A673 (cell line): ENCODE results near the gene TMTC3. TPM values are rescaled to one million over a fixed set of nuclear protein-coding genes. Genes with fewer than 3 reads are reported as not detected.

Source experiments
- BruUV-seq: library from RNA; stranded (reverse); fragments of 400-500 nt; replicated peaks from 2 replicates; lab custom pipeline; 2021; lab: Mats Ljungman, UMichigan
- CTCF ChIA-PET: fragments of 300-600 bp; sonication (Branson Sonifier 250); formaldehyde crosslinking; loops from one replicate; lab custom pipeline; 2022; ENCODE audit warnings: antibody characterized with exemption; lab: Charles Lee
- POLR2A ChIA-PET: fragments of 300-600 bp; sonication (Branson Sonifier 250); formaldehyde crosslinking; loops from one replicate; lab custom pipeline; 2022; ENCODE audit warnings: antibody characterized with exemption; ENCODE audit not compliant: low non-redundant PET; lab: Charles Lee
- DNase-seq: peaks from one replicate; pipeline ENCODE4 v3.0.0-alpha.2; 2015; ENCODE audit warnings: low spot score
- H3K27ac ChIP-seq: fragments of 200-600 bp; sonication (generic); 2 replicates; pipeline ENCODE4 v1.5.1; 2016; ENCODE audit warnings: mixed run types, low read depth, mild to moderate bottlenecking, mixed read lengths, antibody characterized with exemption, low read length; ENCODE audit not compliant: poor library complexity, severe bottlenecking
- H3K27me3 ChIP-seq: fragments of 200-600 bp; sonication (generic); replicated peaks from 2 replicates; pipeline ENCODE4 v1.6.1; 2017; ENCODE audit warnings: mixed run types, low read depth, mild to moderate bottlenecking, mixed read lengths, antibody characterized with exemption, low read length; ENCODE audit not compliant: insufficient read depth, poor library complexity
- H3K36me3 ChIP-seq: fragments of 200-600 bp; sonication (generic); 2 replicates; pipeline ENCODE4 v1.6.1; 2016; ENCODE audit warnings: mixed run types, mild to moderate bottlenecking, mixed read lengths, antibody characterized with exemption, low read length; ENCODE audit not compliant: insufficient read depth, poor library complexity, severe bottlenecking
- H3K4me1 ChIP-seq: fragments of 200-600 bp; sonication (generic); 2 replicates; pipeline ENCODE4 v1.6.1; 2017; ENCODE audit warnings: mixed run types, mild to moderate bottlenecking, mixed read lengths, antibody characterized with exemption, low read length; ENCODE audit not compliant: insufficient read depth, poor library complexity, severe bottlenecking
- H3K4me3 ChIP-seq: fragments of 200-600 bp; sonication (generic); 2 replicates; pipeline ENCODE4 v1.5.1; 2016; ENCODE audit warnings: low read depth, mixed run types, mild to moderate bottlenecking, mixed read lengths, low read length; ENCODE audit not compliant: poor library complexity, severe bottlenecking
- H3K9me3 ChIP-seq: fragments of 200-600 bp; sonication (generic); 2 replicates; pipeline ENCODE4 v1.6.1; 2016; ENCODE audit warnings: mixed run types, low read depth, mild to moderate bottlenecking, mixed read lengths, antibody characterized with exemption, low read length; ENCODE audit not compliant: poor library complexity, severe bottlenecking
- EZH2 ChIP-seq: fragments of 200-600 bp; sonication (generic); IDR thresholded peaks from 2 replicates; pipeline ENCODE4 v1.6.1; 2017; ENCODE audit warnings: borderline replicate concordance, low read depth, mild to moderate bottlenecking, mixed read lengths, antibody characterized with exemption, low read length; ENCODE audit not compliant: poor library complexity, severe bottlenecking
- intact Hi-C: fragments of 100-400 bp; cut with micrococcal nuclease; formaldehyde crosslinking; loops from one replicate; pipeline ENCODE4 v1.10.0; 2022; ENCODE audit not compliant: unreplicated experiment
- total RNA-seq: library from RNA; stranded (reverse); gene quantifications from 2 replicates; pipeline ENCODE4 v1.2.3, GENCODE V29; 2021
- TF ChIP-seq, protein P1 (sequence below): fragments of 300-800, 200-600 bp; sonication (generic); conservative IDR thresholded peaks from 2 replicates; pipeline ENCODE4 v1.5.1; 2017; ENCODE audit warnings: low read depth, mild to moderate bottlenecking, antibody characterized with exemption, low read length, moderate library complexity, mixed read lengths

Gene TMTC3
- total RNA-seq, 1 experiment from 2014 or later = 31.6 TPM

DNA sequence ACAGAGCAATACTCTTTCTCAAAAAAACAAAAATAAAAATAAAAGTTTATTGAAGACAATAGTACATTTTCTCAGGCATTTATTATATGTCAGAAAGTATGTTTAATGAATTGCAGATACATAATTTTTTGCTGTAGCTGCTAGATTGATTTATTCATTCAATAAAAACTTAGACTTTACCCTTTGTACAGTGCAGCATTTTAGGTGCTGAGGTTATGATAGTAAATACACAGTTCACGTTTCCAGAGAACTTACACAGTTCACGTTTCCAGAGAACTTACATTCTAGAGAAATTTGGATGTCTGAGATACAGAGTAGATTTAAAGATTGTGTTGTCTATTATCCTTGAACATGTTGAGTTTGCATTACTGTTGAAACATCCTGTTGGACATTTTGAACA, 25.3 kb downstream of the TMTC3 start:
- TF ChIP-seq EZH2 = no peak
- TF ChIP-seq, protein P1, sequence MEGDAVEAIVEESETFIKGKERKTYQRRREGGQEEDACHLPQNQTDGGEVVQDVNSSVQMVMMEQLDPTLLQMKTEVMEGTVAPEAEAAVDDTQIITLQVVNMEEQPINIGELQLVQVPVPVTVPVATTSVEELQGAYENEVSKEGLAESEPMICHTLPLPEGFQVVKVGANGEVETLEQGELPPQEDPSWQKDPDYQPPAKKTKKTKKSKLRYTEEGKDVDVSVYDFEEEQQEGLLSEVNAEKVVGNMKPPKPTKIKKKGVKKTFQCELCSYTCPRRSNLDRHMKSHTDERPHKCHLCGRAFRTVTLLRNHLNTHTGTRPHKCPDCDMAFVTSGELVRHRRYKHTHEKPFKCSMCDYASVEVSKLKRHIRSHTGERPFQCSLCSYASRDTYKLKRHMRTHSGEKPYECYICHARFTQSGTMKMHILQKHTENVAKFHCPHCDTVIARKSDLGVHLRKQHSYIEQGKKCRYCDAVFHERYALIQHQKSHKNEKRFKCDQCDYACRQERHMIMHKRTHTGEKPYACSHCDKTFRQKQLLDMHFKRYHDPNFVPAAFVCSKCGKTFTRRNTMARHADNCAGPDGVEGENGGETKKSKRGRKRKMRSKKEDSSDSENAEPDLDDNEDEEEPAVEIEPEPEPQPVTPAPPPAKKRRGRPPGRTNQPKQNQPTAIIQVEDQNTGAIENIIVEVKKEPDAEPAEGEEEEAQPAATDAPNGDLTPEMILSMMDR = no peak
- BruUV-seq = no TSS peak
- H3K36me3 ChIP-seq = peaks cover 17% of the 10 kb centered on the region
- ChIA-PET CTCF (no interaction called here), POLR2A (no interaction called here)
- intact Hi-C loops = no loop called here
- H3K9me3 ChIP-seq = no peaks in the 10 kb centered on the region
- H3K4me3 ChIP-seq = no peak overlapping the region
- no peaks in the 10 kb centered on the region for H3K4me1 ChIP-seq
- H3K27ac ChIP-seq = no peak overlapping the region
- DNase-seq = no peak
- no peaks in the 10 kb centered on the region for H3K27me3 ChIP-seq

DNA sequence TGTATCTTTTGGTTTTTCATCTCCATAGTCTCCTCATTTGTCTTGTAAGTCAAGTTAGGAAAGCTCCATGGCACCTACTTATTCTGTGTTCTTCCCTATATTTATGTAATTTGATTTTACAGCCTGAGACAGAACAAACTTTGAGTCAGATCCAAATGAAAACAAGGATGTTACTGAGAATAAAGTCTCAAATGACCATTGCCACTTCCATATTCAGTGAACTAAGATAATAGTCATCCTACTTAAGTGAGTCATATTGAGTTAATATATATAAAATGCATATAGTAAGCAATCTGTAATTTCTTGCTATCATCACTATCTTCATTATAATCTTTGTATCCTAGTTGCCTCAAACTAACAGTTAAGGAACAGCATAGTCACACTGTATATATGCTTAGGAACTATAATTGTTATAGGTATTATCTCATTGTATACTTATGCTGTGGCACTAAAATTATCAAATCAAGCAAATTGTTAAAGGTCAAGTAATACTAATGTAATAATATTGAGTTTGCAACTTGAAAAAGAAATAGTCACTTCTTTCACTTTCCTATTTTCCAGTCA, 30.8 kb downstream of the TMTC3 start:
- CTCF ChIA-PET = no interaction called here
- intact Hi-C loops = no loop called here

DNA sequence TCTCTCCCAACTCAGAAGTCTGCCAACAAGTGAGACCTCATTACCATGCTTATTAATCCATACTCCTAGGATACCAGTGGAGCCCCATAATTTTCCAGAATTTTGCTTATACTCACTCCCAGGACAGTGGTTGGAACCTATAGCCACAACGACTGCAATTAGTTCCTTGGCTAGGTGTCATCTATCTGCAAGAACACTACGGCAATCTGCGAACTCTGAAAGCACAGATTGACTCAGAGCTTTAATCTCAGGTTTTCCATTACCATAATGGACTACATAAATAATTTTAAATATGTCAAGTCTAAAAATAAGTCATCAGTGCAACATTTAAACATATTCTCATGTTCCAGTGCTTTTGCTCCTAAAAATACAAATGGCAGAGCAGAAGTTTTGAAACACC, 33.4 kb downstream of the TMTC3 start:
- peaks cover 10% of the 10 kb centered on the region for H3K36me3 ChIP-seq
- intact Hi-C loops = no loop called here
- TF ChIP-seq, protein P1 = no peak
- TF ChIP-seq EZH2 = no peak
- H3K4me1 ChIP-seq = no peaks in the 10 kb centered on the region
- no peak overlapping the region for H3K27ac ChIP-seq
- DNase-seq = no peak
- H3K4me3 ChIP-seq = no peak overlapping the region
- BruUV-seq = no TSS peak
- no peaks in the 10 kb centered on the region for H3K9me3 ChIP-seq
- ChIA-PET CTCF (no interaction called here), POLR2A (no interaction called here)
- H3K27me3 ChIP-seq = no peaks in the 10 kb centered on the region

More for the DNA sequence above, 30.8 kb downstream of the TMTC3 start:
- no peaks in the 10 kb centered on the region for H3K9me3 ChIP-seq
- no peak for DNase-seq
- no peak overlapping the region for H3K27ac ChIP-seq
- H3K27me3 ChIP-seq = no peaks in the 10 kb centered on the region
- H3K4me3 ChIP-seq = no peak overlapping the region
- BruUV-seq = no TSS peak
- peaks cover 8% of the 10 kb centered on the region for H3K36me3 ChIP-seq
- H3K4me1 ChIP-seq = no peaks in the 10 kb centered on the region
- POLR2A ChIA-PET = no interaction called here
- no peak for TF ChIP-seq EZH2
- TF ChIP-seq, protein P1 = no peak
